HG03457 (cell line): ENCODE results near the gene PTPN14.

Source experiments
- ATAC-seq: cut with Tn5 transposase; IDR thresholded peaks from one replicate; pipeline ENCODE4 v1.9.1; 2021; ENCODE audit warnings: moderate number of reproducible peaks; ENCODE audit not compliant: unreplicated experiment

The PTPN14 gene

GRCh38 chr1:214458541-214458940, 92.9 kb downstream of the PTPN14 start:
- ATAC-seq: no peak

GRCh38 chr1:214455971-214456867, 95.2 kb downstream of the PTPN14 start:
- no peak for ATAC-seq

- no peak for ATAC-seq
Observed at GRCh38 chr1:214455479-214455878, 95.9 kb downstream of the PTPN14 start.

- no peak for ATAC-seq
Observed at GRCh38 chr1:214454569-214455396, 96.6 kb downstream of the PTPN14 start.

- ATAC-seq: no peak
Observed at GRCh38 chr1:214453109-214453722, 98.2 kb downstream of the PTPN14 start.

GRCh38 chr1:214452152-214452784, 99.1 kb downstream of the PTPN14 start:
- ATAC-seq: no peak

- no peak for ATAC-seq
Observed at GRCh38 chr1:214451596-214451995, 99.8 kb downstream of the PTPN14 start.

GRCh38 chr1:214449371-214449770, 102.0 kb downstream of the PTPN14 start:
- no peak for ATAC-seq

GRCh38 chr1:214448536-214448935, 102.9 kb downstream of the PTPN14 start:
- ATAC-seq: no peak

GRCh38 chr1:214447557-214447871, 103.9 kb downstream of the PTPN14 start:
- ATAC-seq: no peak

- ATAC-seq: no peak
Observed at GRCh38 chr1:214446772-214447556, 104.4 kb downstream of the PTPN14 start.

- no peak for ATAC-seq
Observed at GRCh38 chr1:214445831-214446614, 105.4 kb downstream of the PTPN14 start.

- ATAC-seq: no peak
Observed at GRCh38 chr1:214445199-214445598, 106.2 kb downstream of the PTPN14 start.

GRCh38 chr1:214444182-214444939, 107.0 kb downstream of the PTPN14 start:
- no peak for ATAC-seq

GRCh38 chr1:214441119-214441518, 110.3 kb downstream of the PTPN14 start:
- no peak for ATAC-seq

GRCh38 chr1:214440219-214440965, 111.0 kb downstream of the PTPN14 start:
- ATAC-seq: no peak

- peak; percentile 82 for ATAC-seq
Observed at GRCh38 chr1:214439352-214440119, 111.9 kb downstream of the PTPN14 start.
